HEK293T (cell line): ENCODE measurements around the gene FOXR1.
A peak's percentile ranks its signal among the peaks of the same experiment; 100 is the strongest.

Experiments used
- CTCF ChIA-PET: fragments of 350-600 bp; formaldehyde crosslinking; extraction: SDS; loops from one replicate; lab custom pipeline; 2021; ENCODE audit warnings: antibody characterized with exemption, inconsistent platforms; lab: Yijun Ruan, JAX
- POLR2A ChIA-PET: fragments of 350-600 bp; formaldehyde crosslinking; extraction: SDS; loops from one replicate; lab custom pipeline; 2020; ENCODE audit warnings: antibody characterized with exemption, inconsistent platforms; lab: Yijun Ruan, JAX
- DNase-seq: peaks from one replicate; pipeline ENCODE4 v3.0.0; 2012; ENCODE audit warnings: mixed read lengths; ENCODE audit errors: extremely low spot score
- ARNT ChIP-seq: fragments of 450-650 bp; IDR thresholded peaks from 2 replicates; pipeline ENCODE4 v1.6.1; 2017; ENCODE audit warnings: mild to moderate bottlenecking
- BHLHE40 ChIP-seq: fragments of 450-650 bp; IDR thresholded peaks from 2 replicates; pipeline ENCODE4 v1.6.1; 2016; ENCODE audit warnings: mild to moderate bottlenecking, moderate library complexity, borderline replicate concordance
- CTBP1 ChIP-seq: fragments of 450-650 bp; IDR thresholded peaks from 2 replicates; pipeline ENCODE4 v1.6.1; 2016; ENCODE audit warnings: borderline replicate concordance
- ELF4 ChIP-seq: fragments of 450-650 bp; IDR thresholded peaks from 2 replicates; pipeline ENCODE4 v1.6.1; 2017; ENCODE audit warnings: antibody characterized with exemption
- FOXA1 ChIP-seq: fragments of 450-650 bp; IDR thresholded peaks from 2 replicates; pipeline ENCODE4 v1.6.1; 2016; ENCODE audit warnings: mild to moderate bottlenecking
- FOXK2 ChIP-seq: fragments of 450-650 bp; IDR thresholded peaks from 2 replicates; pipeline ENCODE4 v1.6.1; 2016; ENCODE audit warnings: mild to moderate bottlenecking
- FOXM1 ChIP-seq: fragments of 450-650 bp; IDR thresholded peaks from 2 replicates; pipeline ENCODE4 v1.6.1; 2017; ENCODE audit warnings: mild to moderate bottlenecking, borderline replicate concordance
- HDGF ChIP-seq: fragments of 450-650 bp; IDR thresholded peaks from 2 replicates; pipeline ENCODE4 v1.6.1; 2017; ENCODE audit warnings: antibody characterized with exemption, borderline replicate concordance
- L3MBTL2 ChIP-seq: fragments of 450-650 bp; conservative IDR thresholded peaks from 2 replicates; pipeline ENCODE4 v1.6.1; 2016; ENCODE audit warnings: mild to moderate bottlenecking
- LEF1 ChIP-seq: fragments of 450-650 bp; IDR thresholded peaks from 2 replicates; pipeline ENCODE4 v1.6.1; 2017; ENCODE audit warnings: mild to moderate bottlenecking, borderline replicate concordance
- NFRKB ChIP-seq: fragments of 450-650 bp; IDR thresholded peaks from 2 replicates; pipeline ENCODE4 v1.6.1; 2016; ENCODE audit warnings: mild to moderate bottlenecking, moderate library complexity
- SP1 ChIP-seq: fragments of 450-650 bp; IDR thresholded peaks from 2 replicates; pipeline ENCODE4 v1.6.1; 2017
- SUZ12 ChIP-seq: fragments of 450-650 bp; IDR thresholded peaks from 2 replicates; pipeline ENCODE4 v1.6.1; 2016; ENCODE audit warnings: mild to moderate bottlenecking
- TARDBP ChIP-seq: fragments of 450-650 bp; IDR thresholded peaks from 2 replicates; pipeline ENCODE4 v1.6.1; 2016
- ZNF384 ChIP-seq: fragments of 450-650 bp; IDR thresholded peaks from 2 replicates; pipeline ENCODE4 v1.6.1; 2016
- TF ChIP-seq, protein P1 (sequence below): fragments of 450-650 bp; IDR thresholded peaks from 2 replicates; pipeline ENCODE4 v1.6.1; 2016

FOXR1 gene

GRCh38 chr11:118996926-118997626 is 25.5 kb downstream of the FOXR1 start:
- peak; percentile 60 for DNase-seq
- CTCF ChIA-PET: interaction anchor here (0.8 kb wide), 1 partner anchor 235 kb away, joined by 3 read pairs; no protein-coding TSS in a partner anchor
- POLR2A ChIA-PET: interaction anchor here (0.9 to 2.0 kb wide), 12 partner anchors 8 to 205 kb away, joined by 3 to 15 read pairs (median 4); partner anchors contain the start of genes C2CD2L, RPS25 and TRAPPC4
- TF ChIP-seq BHLHE40: no peak
- TF ChIP-seq TARDBP: no peak
- TF ChIP-seq FOXM1: no peak
- no peak for TF ChIP-seq LEF1
- TF ChIP-seq CTBP1: no peak
- TF ChIP-seq ELF4: no peak
- TF ChIP-seq, protein P1, sequence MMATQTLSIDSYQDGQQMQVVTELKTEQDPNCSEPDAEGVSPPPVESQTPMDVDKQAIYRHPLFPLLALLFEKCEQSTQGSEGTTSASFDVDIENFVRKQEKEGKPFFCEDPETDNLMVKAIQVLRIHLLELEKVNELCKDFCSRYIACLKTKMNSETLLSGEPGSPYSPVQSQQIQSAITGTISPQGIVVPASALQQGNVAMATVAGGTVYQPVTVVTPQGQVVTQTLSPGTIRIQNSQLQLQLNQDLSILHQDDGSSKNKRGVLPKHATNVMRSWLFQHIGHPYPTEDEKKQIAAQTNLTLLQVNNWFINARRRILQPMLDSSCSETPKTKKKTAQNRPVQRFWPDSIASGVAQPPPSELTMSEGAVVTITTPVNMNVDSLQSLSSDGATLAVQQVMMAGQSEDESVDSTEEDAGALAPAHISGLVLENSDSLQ: no peak
- TF ChIP-seq FOXK2: no peak
- no peak for TF ChIP-seq ZNF384
- no peak for TF ChIP-seq HDGF
- TF ChIP-seq SP1: no peak

GRCh38 chr11:118997627-118998387 is 26.2 kb downstream of the FOXR1 start, which contains the start of gene CENATAC:
TSS of gene CENATAC (plus strand) at chr11:118998138. CDS start at chr11:118998198, 60 bp downstream.
- TF ChIP-seq BHLHE40 (no peak), SP1 (no peak), L3MBTL2 (peak; percentile 95), ARNT (no peak)
- ChIA-PET POLR2A (interaction anchor here (0.8 to 2.0 kb wide), 13 partner anchors 9 to 205 kb away, joined by 3 to 15 read pairs (median 4); partner anchors contain the start of genes C2CD2L, RPS25 and TRAPPC4), CTCF (interaction anchor here (0.5 to 0.8 kb wide), 2 partner anchors 98 to 236 kb away, joined by 3 read pairs; no protein-coding TSS in a partner anchor)
- peak; percentile 99 for DNase-seq

- ChIA-PET POLR2A (interaction anchor here (0.8 to 2.0 kb wide), 7 partner anchors 14 to 76 kb away, joined by 3 to 15 read pairs (median 5); partner anchors contain the start of genes RPS25 and TRAPPC4), CTCF (no interaction called here)
- TF ChIP-seq CTBP1 (no peak), ELF4 (no peak), FOXM1 (no peak), FOXA1 (no peak), NFRKB (no peak), FOXK2 (no peak), LEF1 (no peak), SP1 (no peak), TARDBP (no peak), ZNF384 (no peak), SUZ12 (no peak), ARNT (no peak)
- TF ChIP-seq, protein P1: no peak
- no peak for DNase-seq
Observed at GRCh38 chr11:118998388-118998717, 26.8 kb downstream of the FOXR1 start.

DNA sequence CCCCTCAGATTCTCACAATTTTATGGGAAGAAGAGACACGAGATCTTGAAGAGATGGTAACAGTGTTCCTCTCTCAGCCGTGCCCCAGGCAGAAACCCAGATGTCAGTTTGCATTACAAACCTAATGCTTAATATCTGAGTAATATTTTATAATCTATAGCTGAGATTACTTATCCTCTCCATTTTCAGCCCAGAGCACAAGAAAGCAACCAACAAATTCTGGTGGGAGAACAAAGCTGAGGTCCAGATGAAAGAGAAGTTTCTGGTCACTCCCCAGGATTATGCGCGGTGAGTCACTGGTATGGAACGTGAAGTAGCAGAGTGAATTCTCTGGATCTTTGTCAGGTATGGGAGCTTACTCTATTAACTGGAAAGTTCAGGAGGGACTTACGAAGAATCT is 27.3 kb downstream of the FOXR1 start:
- TF ChIP-seq TARDBP (no peak), L3MBTL2 (no peak), FOXA1 (no peak), CTBP1 (no peak), SP1 (no peak), BHLHE40 (no peak), ELF4 (no peak), NFRKB (no peak), ZNF384 (no peak), ARNT (no peak), LEF1 (no peak), HDGF (no peak), FOXK2 (no peak), FOXM1 (no peak), SUZ12 (no peak)
- TF ChIP-seq, protein P1: no peak
- no peak for DNase-seq
- POLR2A ChIA-PET: interaction anchor here (0.8 to 1.0 kb wide), 2 partner anchors 20 to 87 kb away, joined by 5 to 6 read pairs; partner anchors contain the start of genes HMBS, RPS25 and TRAPPC4
- CTCF ChIA-PET: no interaction called here

- DNase-seq: no peak
- TF ChIP-seq SP1 (no peak), SUZ12 (no peak), NFRKB (no peak), BHLHE40 (no peak)
- POLR2A ChIA-PET: interaction anchor here (1.3 kb wide), 1 partner anchor 17 kb away, joined by 3 read pairs; the partner anchor contains the start of genes RPS25 and TRAPPC4
- CTCF ChIA-PET: interaction anchor here (0.7 kb wide), 1 partner anchor 241 kb away, joined by 3 read pairs; no protein-coding TSS in a partner anchor
Observed at GRCh38 chr11:119000906-119001305, 29.3 kb downstream of the FOXR1 start.

DNA sequence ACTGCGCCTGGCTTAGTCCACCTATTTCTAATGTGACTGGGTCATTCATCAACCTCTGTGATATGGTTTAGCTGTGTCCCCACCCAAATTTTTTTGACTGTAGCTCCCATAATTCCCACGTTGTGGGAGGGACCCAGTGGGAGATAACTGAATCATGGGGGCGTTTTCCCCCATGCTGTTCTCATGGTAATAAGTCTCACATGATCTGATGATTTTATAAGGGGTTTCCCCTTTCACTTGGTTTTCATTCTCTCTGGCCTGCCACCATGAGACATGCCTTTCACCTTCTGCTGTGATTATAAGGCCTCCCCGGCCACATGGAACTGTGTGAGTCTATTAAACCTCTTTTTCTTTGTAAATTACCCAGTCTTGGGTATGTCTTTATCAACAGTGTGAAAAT is 35.1 kb downstream of the FOXR1 start:
- no peak for DNase-seq
- TF ChIP-seq FOXK2: no peak
- POLR2A ChIA-PET: no interaction called here
- CTCF ChIA-PET: no interaction called here
